NCI-H526 (cell line): Measurements from ENCODE around the gene COBLL1.
"Not testable (repeated sequence)": the region's sequence is repeated elsewhere in the genome, so short reads cannot be mapped to it uniquely, and the experiment has no call there.

Source experiments
- DNase-seq, 2 experiments: peaks; one replicate each; lab custom pipeline; 2025; lab: John Stamatoyannopoulos, UW

The COBLL1 gene

GRCh38 chr2:164710837-164711765, 130.5 kb downstream of the COBLL1 start:
- no peak for DNase-seq

- not testable (repeated sequence) for DNase-seq
Measured at GRCh38 chr2:164710252-164710836, 131.3 kb downstream of the COBLL1 start.

GRCh38 chr2:164706522-164706921, 135.1 kb downstream of the COBLL1 start:
- DNase-seq, result no peak

GRCh38 chr2:164705412-164706167, 136.0 kb downstream of the COBLL1 start:
- no peak for DNase-seq

- DNase-seq, result no peak
Measured at GRCh38 chr2:164703915-164704706, 137.5 kb downstream of the COBLL1 start.

GRCh38 chr2:164701565-164701964, 140.1 kb downstream of the COBLL1 start:
- DNase-seq, result no peak

- DNase-seq, result no peak
Measured at GRCh38 chr2:164700390-164700789, 141.2 kb downstream of the COBLL1 start.

GRCh38 chr2:164697688-164698461, 143.7 kb downstream of the COBLL1 start:
- peak; percentile 5 to 55 for DNase-seq

GRCh38 chr2:164696634-164697033, 145.0 kb downstream of the COBLL1 start:
- no peak for DNase-seq

GRCh38 chr2:164694275-164694695, 147.3 kb downstream of the COBLL1 start:
- DNase-seq, result no peak

GRCh38 chr2:164693834-164694233, 147.8 kb downstream of the COBLL1 start:
- no peak for DNase-seq

- DNase-seq, result no peak
Measured at GRCh38 chr2:164693390-164693789, 148.2 kb downstream of the COBLL1 start.

- no peak for DNase-seq
Measured at GRCh38 chr2:164692958-164693357, 148.7 kb downstream of the COBLL1 start.

GRCh38 chr2:164692114-164692513, 149.5 kb downstream of the COBLL1 start:
- DNase-seq, result no peak

- DNase-seq, result no peak
Measured at GRCh38 chr2:164691346-164691887, 150.2 kb downstream of the COBLL1 start.

GRCh38 chr2:164690361-164690760, 151.3 kb downstream of the COBLL1 start:
- no peak for DNase-seq

GRCh38 chr2:164688896-164689419, 152.7 kb downstream of the COBLL1 start:
- no peak for DNase-seq

- no peak for DNase-seq
Measured at GRCh38 chr2:164681009-164681408, 160.6 kb downstream of the COBLL1 start.

GRCh38 chr2:164678631-164679149, 162.9 kb downstream of the COBLL1 start:
- no peak for DNase-seq

GRCh38 chr2:164677733-164678132, 163.9 kb downstream of the COBLL1 start:
- DNase-seq, result no peak
